Measurements from ENCODE around the gene SNRPE.

SNRPE gene

GRCh38 chr1:203880606-203881005, 19.2 kb downstream of the SNRPE start:
- no peak for DNase-seq (ENCODE audit: low read depth in 2 of 2)

- DNase-seq (ENCODE audit: low read depth in 2 of 2): peak; percentile 36 to 40
Measured at GRCh38 chr1:203888807-203889251, 27.4 kb downstream of the SNRPE start.

GRCh38 chr1:203891950-203892349, 30.6 kb downstream of the SNRPE start:
- DNase-seq (ENCODE audit: low read depth in 2 of 2): no peak

GRCh38 chr1:203898458-203899352, 37.3 kb downstream of the SNRPE start:
- no peak for DNase-seq (ENCODE audit: low read depth in 2 of 2)

- no peak for DNase-seq (ENCODE audit: low read depth in 2 of 2)
Measured at GRCh38 chr1:203899353-203899716, 37.9 kb downstream of the SNRPE start.

- no peak for DNase-seq (ENCODE audit: low read depth in 2 of 2)
Measured at GRCh38 chr1:203899869-203900714, 38.7 kb downstream of the SNRPE start.

GRCh38 chr1:203901581-203901980, 40.2 kb downstream of the SNRPE start:
- DNase-seq (ENCODE audit: low read depth in 2 of 2): no peak

- no peak for DNase-seq (ENCODE audit: low read depth in 2 of 2)
Measured at GRCh38 chr1:203905275-203905674, 43.9 kb downstream of the SNRPE start.

- DNase-seq (ENCODE audit: low read depth in 2 of 2): peak; percentile 84 to 85
Measured at GRCh38 chr1:203906932-203907331, 45.5 kb downstream of the SNRPE start.

- no peak for DNase-seq (ENCODE audit: low read depth in 2 of 2)
Measured at GRCh38 chr1:203907901-203908300, 46.5 kb downstream of the SNRPE start.

- DNase-seq (ENCODE audit: low read depth in 2 of 2): peak in 1 of 2 experiments; percentile 41
Measured at GRCh38 chr1:203911806-203912205, 50.4 kb downstream of the SNRPE start.

GRCh38 chr1:203913073-203913521, 51.7 kb downstream of the SNRPE start:
- peak; percentile 52 to 54 for DNase-seq (ENCODE audit: low read depth in 2 of 2)

GRCh38 chr1:203914292-203914691, 52.9 kb downstream of the SNRPE start:
- DNase-seq (ENCODE audit: low read depth in 2 of 2): no peak

- DNase-seq (ENCODE audit: low read depth in 2 of 2): peak in 1 of 2 experiments; percentile 18
Measured at GRCh38 chr1:203915811-203916210, 54.4 kb downstream of the SNRPE start.

- DNase-seq (ENCODE audit: low read depth in 2 of 2): no peak
Measured at GRCh38 chr1:203916756-203917155, 55.4 kb downstream of the SNRPE start.
